IPS DF 6.9 (cell line): Measurements from ENCODE around the gene WBP2.

Experiments used
- DNase-seq: peaks from one replicate; pipeline ENCODE4 v3.0.0-alpha.2; 2013; ENCODE audit warnings: low read depth, low spot score
- H3K27ac ChIP-seq: one replicate; pipeline ENCODE4 v1.5.1; 2013; ENCODE audit warnings: low read length, control low read depth
- H3K27me3 ChIP-seq: 2 replicates; pipeline ENCODE4 v1.6.1; 2013; ENCODE audit warnings: mild to moderate bottlenecking, low read length; ENCODE audit not compliant: control insufficient read depth, insufficient read depth
- H3K36me3 ChIP-seq: 2 replicates; pipeline ENCODE4 v1.6.1; 2013; ENCODE audit warnings: low read length; ENCODE audit not compliant: control insufficient read depth, insufficient read depth
- H3K4me1 ChIP-seq: 2 replicates; pipeline ENCODE4 v1.6.1; 2013; ENCODE audit warnings: low read length; ENCODE audit not compliant: control insufficient read depth, insufficient read depth
- H3K4me3 ChIP-seq: 2 replicates; pipeline ENCODE4 v1.5.1; 2013; ENCODE audit warnings: mild to moderate bottlenecking, low read length
- H3K9me3 ChIP-seq: 2 replicates; pipeline ENCODE4 v1.6.1; 2013; ENCODE audit warnings: low read length, inconsistent platforms; ENCODE audit not compliant: control insufficient read depth, insufficient read depth
- WGBS: extraction: QIAGEN DNeasy Blood & Tissue Kit; methylation state at CpG from one replicate; pipeline ENCODE4 v1.1.7; 2013; ENCODE audit warnings: mixed read lengths, missing lambda C conversion rate; ENCODE audit not compliant: insufficient read length, insufficient coverage; 5-methylcytosine and 5-hydroxymethylcytosine counted together

Gene WBP2

GRCh38 chr17:75843577-75844529 lies 11.3 kb downstream of the WBP2 start, which contains the start of gene UNC13D:
Gene UNC13D, minus strand, starts transcription at chr17:75844404. Its CDS starts 67 bp downstream, at chr17:75844337.
- H3K27ac ChIP-seq = no peak within 1 kb of the TSS
- H3K27me3 ChIP-seq = no peaks in the 10 kb centered on the region
- peaks cover 19% of the 10 kb centered on the region for H3K36me3 ChIP-seq
- no peak for DNase-seq
- no peaks in the 10 kb centered on the region for H3K9me3 ChIP-seq
- no CpG with 5 or more reads among the region's 35 CpGs for WGBS
- peaks cover 5% of the 10 kb centered on the region for H3K4me1 ChIP-seq
- no peak within 1 kb of the TSS for H3K4me3 ChIP-seq

- DNase-seq = no peak
- WGBS = no CpG with 5 or more reads among the region's 22 CpGs
- no peaks in the 10 kb centered on the region for H3K27me3 ChIP-seq
- H3K4me1 ChIP-seq = peaks cover 5% of the 10 kb centered on the region
- H3K27ac ChIP-seq = no peak overlapping the region
- no peak overlapping the region for H3K4me3 ChIP-seq
- no peaks in the 10 kb centered on the region for H3K9me3 ChIP-seq
- H3K36me3 ChIP-seq = peaks cover 17% of the 10 kb centered on the region
Observed at GRCh38 chr17:75842963-75843576, 12.1 kb downstream of the WBP2 start.

- Histone ChIP-seq H3K4me3 (no peak overlapping the region), H3K27ac (no peak overlapping the region)
Observed at GRCh38 chr17:75842411-75842810, 12.7 kb downstream of the WBP2 start.

GRCh38 chr17:75840799-75841164 lies 14.4 kb downstream of the WBP2 start:
- Histone ChIP-seq H3K4me1 (peaks cover 5% of the 10 kb centered on the region), H3K36me3 (peaks cover under 1% of the 10 kb centered on the region; the same call in 1 of the 2 replicates), H3K4me3 (no peak overlapping the region), H3K9me3 (no peaks in the 10 kb centered on the region), H3K27ac (no peak overlapping the region), H3K27me3 (no peaks in the 10 kb centered on the region)
- WGBS = no CpG with 5 or more reads among the region's 7 CpGs
- DNase-seq = no peak

More at GRCh38 chr17:75842411-75842810, 12.7 kb downstream of the WBP2 start:
- no peak for DNase-seq
- Histone ChIP-seq H3K4me1 (peaks cover 5% of the 10 kb centered on the region), H3K27me3 (no peaks in the 10 kb centered on the region), H3K9me3 (no peaks in the 10 kb centered on the region), H3K36me3 (peaks cover 15% of the 10 kb centered on the region)
- no CpG with 5 or more reads among the region's 18 CpGs for WGBS

GRCh38 chr17:75839942-75840798 lies 15.0 kb downstream of the WBP2 start:
- H3K36me3 ChIP-seq = no peaks in the 10 kb centered on the region; the same call in 1 of the 2 replicates
- H3K4me1 ChIP-seq = peaks cover 8% of the 10 kb centered on the region
- no peak overlapping the region for H3K27ac ChIP-seq
- WGBS = no CpG with 5 or more reads among the region's 36 CpGs
- H3K4me3 ChIP-seq = no peak overlapping the region
- no peaks in the 10 kb centered on the region for H3K9me3 ChIP-seq
- H3K27me3 ChIP-seq = no peaks in the 10 kb centered on the region
- DNase-seq = no peak

GRCh38 chr17:75838410-75838809 lies 16.7 kb downstream of the WBP2 start:
- DNase-seq = no peak
- Histone ChIP-seq H3K9me3 (no peaks in the 10 kb centered on the region), H3K4me3 (no peak overlapping the region), H3K4me1 (0 out of 2 replicates have a peak, but pooled peaks cover 3% of the 10 kb centered on the region), H3K36me3 (no peaks in the 10 kb centered on the region; the same call in 1 of the 2 replicates), H3K27ac (no peak overlapping the region), H3K27me3 (no peaks in the 10 kb centered on the region)
- no CpG with 5 or more reads among the region's 15 CpGs for WGBS

GRCh38 chr17:75837899-75838298 lies 17.2 kb downstream of the WBP2 start:
- H3K9me3 ChIP-seq = no peaks in the 10 kb centered on the region
- H3K4me1 ChIP-seq = 0 out of 2 replicates have a peak, but pooled peaks cover 3% of the 10 kb centered on the region
- no peaks in the 10 kb centered on the region; the same call in 1 of the 2 replicates for H3K36me3 ChIP-seq
- no peak overlapping the region for H3K27ac ChIP-seq
- H3K4me3 ChIP-seq = no peak overlapping the region
- DNase-seq = no peak
- H3K27me3 ChIP-seq = no peaks in the 10 kb centered on the region
- no CpG with 5 or more reads among the region's 7 CpGs for WGBS

- Histone ChIP-seq H3K27me3 (no peaks in the 10 kb centered on the region), H3K9me3 (no peaks in the 10 kb centered on the region), H3K4me1 (0 out of 2 replicates have a peak, but pooled peaks cover 3% of the 10 kb centered on the region), H3K36me3 (no peaks in the 10 kb centered on the region; the same call in 1 of the 2 replicates), H3K27ac (no peak overlapping the region), H3K4me3 (no peak overlapping the region)
- no CpG with 5 or more reads among the region's 9 CpGs for WGBS
- no peak for DNase-seq
Observed at GRCh38 chr17:75836605-75837004, 18.5 kb downstream of the WBP2 start.

- H3K36me3 ChIP-seq = no peaks in the 10 kb centered on the region; the same call in 1 of the 2 replicates
- H3K27me3 ChIP-seq = no peaks in the 10 kb centered on the region
- H3K4me1 ChIP-seq = 0 out of 2 replicates have a peak, but pooled peaks cover 4% of the 10 kb centered on the region
- no peaks in the 10 kb centered on the region for H3K9me3 ChIP-seq
- H3K27ac ChIP-seq = no peak overlapping the region
- no CpG with 5 or more reads among the region's 9 CpGs for WGBS
- H3K4me3 ChIP-seq = no peak overlapping the region
- no peak for DNase-seq
Observed at GRCh38 chr17:75835654-75835987, 19.5 kb downstream of the WBP2 start.
